HG03175 (cell line): Measurements from ENCODE around the gene NADSYN1.
A peak's percentile ranks its signal among the peaks of the same experiment; 100 is the strongest.

Source experiments
- ATAC-seq: cut with Tn5 transposase; IDR thresholded peaks from one replicate; pipeline ENCODE4 v1.9.1; 2021; ENCODE audit warnings: mild to moderate bottlenecking, moderate library complexity; ENCODE audit not compliant: unreplicated experiment

NADSYN1 gene

GRCh38 chr11:71449596-71449995, 3.4 kb upstream of the NADSYN1 start:
- no peak for ATAC-seq

- ATAC-seq, result no peak
Measured at GRCh38 chr11:71450507-71450906, 2.5 kb upstream of the NADSYN1 start.

- ATAC-seq, result no peak
Measured at GRCh38 chr11:71450939-71451338, 2.1 kb upstream of the NADSYN1 start.

- no peak for ATAC-seq
Measured at GRCh38 chr11:71451596-71452198, 1.3 kb upstream of the NADSYN1 start.

DNA sequence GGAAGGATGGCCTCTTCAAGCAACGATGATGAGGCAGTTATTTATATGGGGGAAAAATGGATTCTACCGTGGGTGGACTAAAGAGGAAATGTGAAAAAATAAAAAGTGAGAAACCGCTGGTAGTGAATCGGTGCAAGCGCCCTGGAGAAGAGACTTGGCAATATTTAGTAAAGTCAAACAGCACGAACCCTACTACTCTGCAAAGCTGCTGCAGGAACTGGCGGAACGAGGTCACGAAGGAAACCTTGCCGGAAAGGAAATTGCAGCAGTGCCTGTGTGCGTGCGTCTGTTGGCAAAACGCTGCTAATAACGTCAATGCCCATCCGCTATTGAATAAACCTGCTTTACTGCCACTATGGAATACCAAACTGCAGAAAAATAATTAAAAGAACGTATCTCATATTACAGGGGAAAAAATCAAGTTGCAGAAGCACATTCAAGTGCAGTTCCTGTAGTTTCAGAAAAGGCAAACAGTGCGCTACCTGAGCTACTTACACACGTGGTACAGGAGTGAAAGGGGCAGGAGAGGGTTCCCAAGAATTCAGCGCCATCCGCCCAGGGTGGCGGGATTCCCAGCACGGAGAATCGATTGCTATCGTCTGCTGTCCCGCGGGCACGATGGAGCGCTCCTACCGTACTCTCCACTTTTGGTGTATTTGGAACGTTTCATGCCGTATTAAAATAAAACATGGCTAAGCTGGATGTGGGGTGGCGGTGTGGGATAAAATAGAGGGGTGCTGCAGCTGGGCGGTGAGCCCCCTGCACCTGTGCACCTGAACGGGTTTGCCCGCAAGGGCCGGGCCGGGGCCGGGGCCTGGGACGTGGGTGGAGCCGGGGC, 585 bp upstream of the NADSYN1 start:
- ATAC-seq, result peak; percentile 0

DNA sequence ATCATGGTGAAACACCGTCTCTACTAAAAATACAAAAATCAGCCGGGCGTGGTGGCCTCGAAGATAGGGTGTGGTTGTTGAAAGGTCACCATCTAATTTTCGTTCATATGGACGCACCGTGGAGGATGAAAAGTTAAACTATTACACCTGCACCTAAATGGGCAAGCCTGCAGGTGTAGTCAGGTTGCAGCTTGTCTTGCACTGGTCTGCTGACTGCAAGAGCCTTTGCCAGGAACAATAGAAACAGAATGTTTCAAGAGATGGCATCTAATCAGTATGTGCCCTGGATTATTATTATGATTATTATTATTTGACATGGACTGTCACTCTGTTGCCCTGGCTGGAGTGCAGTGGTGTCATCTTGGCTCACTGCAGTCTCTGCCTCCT, 908 bp downstream of the NADSYN1 start:
- ATAC-seq, result no peak

- ATAC-seq, result no peak
Measured at GRCh38 chr11:71454470-71455113, 1.6 kb downstream of the NADSYN1 start.

DNA sequence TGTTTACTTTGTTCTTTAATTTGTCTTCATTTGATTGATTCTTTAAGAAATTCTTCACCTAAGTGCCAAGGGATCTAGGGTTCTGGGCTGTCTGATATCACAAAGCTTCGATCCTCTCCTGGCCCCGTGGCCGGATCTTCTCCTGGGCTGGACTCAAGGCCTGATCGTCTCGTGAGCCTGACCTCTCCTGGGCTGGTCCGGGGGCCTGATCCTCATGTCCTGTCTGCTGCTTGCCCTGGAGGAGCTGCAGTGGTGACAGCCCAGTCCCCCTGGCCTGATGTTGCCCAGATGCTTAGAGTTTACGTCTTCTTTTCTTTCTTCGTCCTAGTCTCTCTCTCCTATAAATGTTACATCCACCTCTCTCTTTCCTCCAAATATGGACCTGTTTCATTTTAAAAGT, 3.3 kb downstream of the NADSYN1 start:
- no peak for ATAC-seq

DNA sequence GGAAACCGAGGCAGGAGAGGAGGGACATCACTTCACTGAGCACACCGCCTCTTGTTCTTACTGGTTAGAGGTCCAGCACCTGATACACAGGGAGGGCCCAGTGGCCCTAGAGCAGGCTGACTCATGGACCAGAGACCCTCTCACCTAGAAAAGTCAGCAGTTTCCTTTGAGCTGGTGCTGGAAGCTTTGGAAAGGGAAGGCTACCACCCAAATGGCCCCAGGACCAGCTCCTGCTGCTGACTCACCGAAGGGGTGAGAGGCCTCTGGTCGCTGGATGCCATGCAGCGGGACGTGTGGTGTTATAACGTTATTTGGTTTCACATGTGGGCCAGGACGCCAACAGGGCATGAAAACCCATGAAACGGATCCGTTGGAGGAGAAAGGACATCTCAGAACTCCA, 3.8 kb downstream of the NADSYN1 start:
- no peak for ATAC-seq

DNA sequence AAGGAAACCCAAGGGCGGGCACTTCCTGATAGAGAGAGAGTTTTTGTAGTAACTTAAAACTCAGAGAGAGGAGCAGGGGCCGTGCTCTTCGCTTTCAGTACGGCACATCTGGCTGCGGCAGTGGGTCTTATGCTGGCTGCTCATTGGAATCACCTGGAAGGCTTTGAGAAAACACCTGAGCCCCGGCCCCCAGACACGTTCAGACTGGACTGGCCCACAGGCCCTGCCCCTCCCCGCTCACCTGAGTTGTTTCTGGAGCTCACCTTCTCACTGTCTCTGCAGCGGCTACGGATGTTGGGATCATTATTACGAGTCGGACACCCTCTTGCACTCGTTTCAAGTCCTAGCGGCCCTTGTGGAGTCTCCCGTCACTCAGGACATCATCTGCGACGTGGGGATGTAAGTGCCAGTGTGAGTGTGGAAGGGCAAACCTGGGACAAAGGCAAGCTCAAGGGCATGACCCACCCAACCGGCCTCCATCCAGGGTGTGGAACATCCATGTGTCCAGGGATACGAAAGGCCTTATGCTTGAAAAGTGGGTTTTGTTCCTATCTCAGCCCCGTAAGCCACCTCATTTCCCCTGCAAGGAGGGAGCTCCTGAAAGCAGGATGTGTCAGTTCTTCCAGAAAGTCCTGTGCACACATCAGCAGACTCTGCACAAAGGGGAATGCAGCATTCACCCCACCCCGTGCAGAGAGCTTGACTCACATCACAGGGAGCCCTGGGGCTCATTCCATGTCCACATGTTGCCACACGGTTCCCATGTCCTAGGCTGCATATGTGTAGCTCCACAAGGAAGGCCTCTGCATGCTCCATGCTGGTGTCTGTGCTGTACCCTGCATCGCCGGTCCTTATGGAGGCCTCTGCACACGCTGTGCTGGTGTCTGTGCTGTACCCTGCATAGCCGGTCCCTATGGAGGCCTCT, 5.4 kb downstream of the NADSYN1 start:
- no peak for ATAC-seq

DNA sequence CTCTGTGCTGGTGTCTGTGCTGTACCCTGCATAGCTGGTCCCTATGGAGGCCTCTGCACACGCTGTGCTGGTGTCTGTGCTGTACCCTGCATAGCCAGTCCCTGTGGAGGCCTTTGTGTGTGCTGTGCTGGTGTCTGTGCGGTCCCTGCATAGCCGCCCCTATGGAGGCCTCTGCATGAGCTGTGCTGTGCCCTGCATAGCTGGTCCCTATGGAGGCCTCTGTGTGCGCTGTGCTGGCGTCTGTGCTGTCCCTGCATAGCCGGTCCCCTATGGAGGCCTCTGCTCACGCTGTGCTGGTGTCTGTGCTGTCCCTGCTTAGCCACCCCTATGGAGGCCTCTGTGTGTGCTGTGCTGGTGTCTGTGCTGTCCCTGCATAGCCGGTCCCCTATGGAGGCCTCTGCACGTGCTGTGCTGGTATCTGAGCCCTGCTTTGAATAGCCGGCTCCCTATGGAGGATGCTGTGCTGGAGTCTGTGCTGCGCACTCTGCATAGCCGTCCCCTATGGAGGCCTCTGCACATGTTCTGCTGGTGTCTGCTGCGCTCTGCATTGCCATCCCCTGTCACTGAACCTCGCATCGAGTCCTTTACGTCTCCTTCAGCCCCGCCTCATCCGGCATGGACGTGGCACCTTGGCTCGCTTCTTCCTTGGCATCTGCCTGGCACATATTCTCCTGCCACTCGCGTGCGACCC, 6.2 kb downstream of the NADSYN1 start:
- no peak for ATAC-seq

- ATAC-seq, result no peak
Measured at GRCh38 chr11:71459767-71460320, 6.8 kb downstream of the NADSYN1 start.

DNA sequence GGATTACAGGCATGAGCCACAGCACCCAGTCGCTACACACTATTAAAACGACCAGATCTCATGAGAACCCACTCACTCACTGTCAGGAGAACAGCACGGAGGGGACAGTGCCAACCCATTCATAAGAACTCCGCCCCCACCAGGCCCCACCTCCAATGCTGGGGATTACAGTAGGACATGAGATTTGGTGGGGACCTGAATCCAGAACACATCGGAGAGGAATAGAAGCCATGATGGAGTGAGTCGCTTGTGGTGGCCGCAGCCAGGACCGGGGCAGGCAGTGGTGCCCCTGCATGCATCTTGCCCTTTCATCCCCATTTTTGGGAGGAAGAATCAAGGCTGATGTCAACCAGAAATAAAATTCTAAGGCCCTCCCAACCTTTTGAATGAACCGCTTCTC, 8.7 kb downstream of the NADSYN1 start:
- no peak for ATAC-seq

DNA sequence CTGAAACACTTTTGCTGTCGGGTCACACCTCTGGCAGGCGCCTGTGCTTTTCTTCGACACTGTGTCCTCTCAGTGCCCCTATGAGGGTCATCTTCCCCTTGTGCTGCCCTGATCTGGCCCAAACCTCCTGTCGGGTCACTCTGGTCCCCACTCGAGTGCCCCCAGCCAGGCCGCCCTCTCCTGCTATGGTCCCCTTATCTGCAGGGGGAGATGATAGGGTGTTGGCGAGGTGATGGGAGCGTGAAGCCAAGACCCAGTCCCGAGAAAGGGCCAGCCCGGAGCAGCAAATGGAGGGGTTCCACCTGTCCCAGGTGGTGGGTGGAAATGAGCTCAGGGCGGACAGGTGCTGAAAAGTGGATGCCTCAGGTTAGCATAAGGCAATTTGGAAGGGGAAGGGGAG, 9.7 kb downstream of the NADSYN1 start:
- ATAC-seq, result no peak

DNA sequence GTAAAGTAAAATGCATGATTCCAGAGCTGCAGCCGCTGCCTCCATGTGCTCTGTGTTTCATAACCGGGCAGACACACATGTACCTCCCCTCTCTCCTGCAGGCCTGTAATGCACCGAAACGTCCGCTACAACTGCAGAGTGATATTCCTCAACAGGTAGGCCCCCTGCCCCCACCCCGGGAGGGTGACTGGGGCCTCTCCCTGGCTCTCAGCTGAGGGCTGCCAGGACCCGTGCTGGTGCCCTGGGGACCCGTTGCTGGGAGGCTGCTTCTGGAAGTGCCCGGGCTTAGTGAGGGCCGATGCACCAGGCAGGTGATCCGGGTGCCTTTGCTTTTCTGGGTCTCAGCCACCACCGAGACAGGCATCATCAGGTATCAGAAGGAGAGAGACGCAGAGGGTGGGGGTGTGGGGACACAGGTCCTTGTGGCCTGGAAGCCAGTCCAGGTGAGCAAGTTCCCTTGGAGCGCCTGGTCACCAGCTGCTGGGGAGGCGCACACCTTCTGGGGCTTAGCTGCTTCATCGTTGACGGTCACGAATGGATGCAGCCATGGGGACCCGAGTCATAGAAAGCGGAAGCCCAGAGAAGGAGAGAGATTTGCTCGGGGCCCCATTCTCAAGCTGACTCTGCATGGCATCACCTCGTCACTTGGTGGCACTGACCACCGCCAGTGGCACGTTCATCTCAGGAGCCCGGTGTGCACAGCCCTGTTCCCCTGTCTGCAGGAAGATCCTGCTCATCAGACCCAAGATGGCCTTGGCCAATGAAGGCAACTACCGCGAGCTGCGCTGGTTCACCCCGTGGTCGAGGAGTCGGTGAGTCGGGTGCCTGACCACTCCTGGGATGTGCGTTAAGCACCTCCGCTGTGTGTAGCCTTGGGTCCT, 10.6 kb downstream of the NADSYN1 start:
- no peak for ATAC-seq

DNA sequence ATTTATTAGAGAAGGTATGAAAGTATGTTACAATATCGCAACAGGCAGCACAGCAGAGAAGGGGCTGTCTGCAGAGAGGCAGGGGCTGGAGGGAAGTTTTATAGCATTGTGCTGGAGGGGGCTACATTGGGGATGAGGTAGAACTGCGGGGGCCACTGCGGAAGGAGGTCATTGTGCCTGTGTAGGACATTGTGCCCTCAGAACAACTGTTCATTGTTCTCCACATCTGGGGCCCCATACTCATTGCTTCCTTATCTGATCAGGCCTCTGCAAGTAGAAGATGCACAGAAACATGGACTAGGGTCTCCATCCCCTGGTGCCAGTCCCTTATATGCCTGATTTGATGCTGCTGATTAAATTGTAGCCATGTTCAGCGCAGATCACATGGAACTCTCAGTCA, 12.1 kb downstream of the NADSYN1 start:
- ATAC-seq, result no peak

GRCh38 chr11:71466358-71466757, 13.4 kb downstream of the NADSYN1 start:
- no peak for ATAC-seq

GRCh38 chr11:71467164-71467563, 14.2 kb downstream of the NADSYN1 start:
- ATAC-seq, result no peak

GRCh38 chr11:71470946-71471345, 17.9 kb downstream of the NADSYN1 start:
- no peak for ATAC-seq
